Stomach (tissue), 9 donors: ENCODE measurements around the gene GDF2. TPM values are rescaled to one million over a fixed set of nuclear protein-coding genes. Genes with fewer than 3 reads are reported as not detected.
A peak's percentile ranks its signal among the peaks of the same experiment; 100 is the strongest.

Experiments used
- DNase-seq, 2 donors: peaks; one replicate each; pipeline versions ENCODE4 v3.0.0 to v3.0.0-alpha.2; 2013 to 2019
- H3K27ac ChIP-seq, 5 donors: fragments of 200-600 bp in 4 of 5; sonication (generic) in 4 of 5; one replicate each; pipeline ENCODE4 v1.5.1; 2013 to 2019; ENCODE audit warnings: mild to moderate bottlenecking in 1 of 5, moderate library complexity in 1 of 5
- H3K27me3 ChIP-seq, 3 donors: fragments of 200-600 bp; sonication (generic); one replicate each; pipeline ENCODE4 v1.5.1; 2017 to 2019; ENCODE audit warnings: mixed run types in 1 of 3
- H3K36me3 ChIP-seq, 4 donors: fragments of 200-600 bp; sonication (generic); 1 replicate in 3 of 4; 2 replicates in 1 of 4; pipeline ENCODE4 v1.5.1; 2016 to 2019
- H3K4me1 ChIP-seq, 4 donors: fragments of 200-600 bp; sonication (generic); one replicate each; pipeline ENCODE4 v1.5.1; 2016 to 2019
- H3K4me3 ChIP-seq, 4 donors: fragments of 200-600 bp; sonication (generic) in 3 of 4; one replicate each; pipeline ENCODE4 v1.5.1; 2016 to 2019; ENCODE audit warnings: mild to moderate bottlenecking in 1 of 4
- H3K9me3 ChIP-seq, 4 donors: fragments of 200-600 bp; sonication (generic); one replicate each; pipeline ENCODE4 v1.5.1; 2016 to 2019
- CTCF ChIP-seq, 7 experiments: fragments of 450-650 bp in 4 of 7; fragments of 200-600 bp in 3 of 7; sonication (generic) in 3 of 7; IDR thresholded peaks; one replicate each; pipeline ENCODE4 v1.5.1; 2016 to 2019; ENCODE audit warnings: antibody characterized with exemption in 7 of 7, control low read depth in 2 of 7, mild to moderate bottlenecking in 1 of 7
- EP300 ChIP-seq: sonication (generic); formaldehyde crosslinking; IDR thresholded peaks from one replicate; pipeline ENCODE4 v1.6.1; 2017; ENCODE audit warnings: antibody characterized with exemption
- POLR2A ChIP-seq, 4 donors: fragments of 450-650 bp; IDR thresholded peaks; one replicate each; pipeline ENCODE4 v1.6.1; 2016; ENCODE audit warnings: antibody characterized with exemption in 4 of 4, control low read depth in 2 of 4, mild to moderate bottlenecking in 1 of 4, moderate library complexity in 1 of 4
- POLR2AphosphoS5 ChIP-seq, 3 donors: sonication (generic); formaldehyde crosslinking; IDR thresholded peaks; one replicate each; pipeline ENCODE4 v1.6.1; 2016; ENCODE audit warnings: antibody characterized with exemption in 3 of 3
- WGBS, 5 donors: extraction: QIAGEN DNeasy Blood & Tissue Kit in 3 of 5; methylation state at CpG; one replicate each; pipeline versions ENCODE4 v1.1.5 to v1.1.7; 2013 to 2018; 5-methylcytosine and 5-hydroxymethylcytosine counted together
- intact Hi-C: fragments of 100-400 bp; cut with DNase I; formaldehyde crosslinking; loops from one replicate; pipeline ENCODE4 v1.15.1; 2023; ENCODE audit warnings: low total_unique reads
- polyA plus RNA-seq, 3 donors: library from polyadenylated mRNA; stranded (reverse); fragments of 200-250 nt; gene quantifications; one replicate each; pipeline ENCODE4 v1.2.3, GENCODE V29; 2013
- total RNA-seq, 5 donors: library from RNA; depleted of rRNA; stranded (reverse); fragments of >200 nt; gene quantifications; one replicate each; pipeline versions ENCODE4 v1.1.0 to v1.2.3, GENCODE V29; 2014 to 2016
- donor health status: healthy with polysubstance abuse.
- donor health status: Bipolar disorder and iron deficiency.
- donor health status: healthy.

The GDF2 gene
- total and polyA plus RNA-seq, 8 donors: not detected

- 63 to 83% (median 78%) methylated on average over 3 to 4 of the region's 4 CpGs for WGBS, 5 donors
- no peak for TF ChIP-seq POLR2AphosphoS5 (IDR thresholded peaks at IDR 0.05)
- TF ChIP-seq EP300: no peak
- TF ChIP-seq CTCF (IDR thresholded peaks at IDR 0.05): no peak
- TF ChIP-seq POLR2A (IDR thresholded peaks at IDR 0.05): no peak
- Histone ChIP-seq H3K4me1 (no peaks in the 10 kb centered on the region), H3K36me3 (no peaks in the 10 kb centered on the region), H3K4me3 (no peak overlapping the region), H3K9me3 (no peaks in the 10 kb centered on the region), H3K27me3 (no peaks in the 10 kb centered on the region), H3K27ac (no peak overlapping the region)
- intact Hi-C loops: no loop called here
- no peak for DNase-seq
These were observed 37.6 kb downstream of the GDF2 start for GRCh38 chr10:47359626-47360418.

DNA sequence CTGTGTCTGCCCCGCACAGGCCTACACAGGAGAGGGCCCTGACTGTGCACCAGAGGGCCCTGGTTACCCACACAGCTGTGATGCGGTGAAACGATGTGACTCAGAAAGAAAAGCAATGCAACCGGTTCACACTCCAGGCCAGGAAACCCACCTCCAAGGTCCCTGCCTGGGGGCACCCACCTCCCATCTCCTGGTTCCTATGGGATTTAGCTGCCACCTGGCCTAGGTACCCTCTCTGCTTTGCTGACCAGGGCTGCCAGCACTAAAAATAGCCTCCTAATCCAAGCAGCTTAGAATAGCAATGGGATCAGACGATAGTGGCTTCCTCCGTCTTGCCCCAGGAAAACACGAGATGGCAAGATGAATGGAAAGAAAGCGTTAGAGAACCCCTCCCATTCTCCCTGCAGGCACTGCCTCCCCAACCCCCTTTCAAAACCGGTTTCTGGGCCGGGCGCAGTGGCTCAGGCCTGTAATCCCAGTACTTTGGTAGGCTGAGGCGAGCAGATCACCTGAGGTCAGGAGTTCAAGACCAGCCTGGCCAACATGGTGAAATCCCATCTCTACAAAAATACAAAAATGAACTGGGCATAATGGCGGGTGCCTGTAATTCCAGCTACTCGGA is 38.3 kb downstream of the GDF2 start:
- Histone ChIP-seq H3K27ac (no peak overlapping the region), H3K4me1 (no peaks in the 10 kb centered on the region), H3K9me3 (no peaks in the 10 kb centered on the region), H3K27me3 (no peaks in the 10 kb centered on the region), H3K36me3 (no peaks in the 10 kb centered on the region), H3K4me3 (no peak overlapping the region)
- no peak for TF ChIP-seq POLR2AphosphoS5 (IDR thresholded peaks at IDR 0.05)
- TF ChIP-seq EP300: no peak
- no peak for TF ChIP-seq POLR2A (IDR thresholded peaks at IDR 0.05)
- TF ChIP-seq CTCF (IDR thresholded peaks at IDR 0.05): no peak
- DNase-seq: peak in 1 of 2 donors; percentile 19
- 81 to 91% (median 86%) methylated on average over 14 of the region's 14 CpGs for WGBS, 5 donors
- intact Hi-C loops: no loop called here

GRCh38 chr10:47361293-47361692 is 39.0 kb downstream of the GDF2 start:
- WGBS, 5 donors: 14 to 58% (median 54%) methylated on average over 2 to 9 of the region's 9 CpGs
- no peak overlapping the region for H3K27ac ChIP-seq
- H3K36me3 ChIP-seq: no peaks in the 10 kb centered on the region
- no peak overlapping the region for H3K4me3 ChIP-seq
- peak; percentile 38 to 64 for DNase-seq
- TF ChIP-seq CTCF (IDR thresholded peaks at IDR 0.05): peak in 5 of 7 experiments; percentile 40 to 61 (median 53)
- no peak for TF ChIP-seq POLR2AphosphoS5 (IDR thresholded peaks at IDR 0.05)
- no peak for TF ChIP-seq EP300
- H3K4me1 ChIP-seq: no peaks in the 10 kb centered on the region
- no peaks in the 10 kb centered on the region for H3K9me3 ChIP-seq
- H3K27me3 ChIP-seq: no peaks in the 10 kb centered on the region
- intact Hi-C loops: no loop called here

DNA sequence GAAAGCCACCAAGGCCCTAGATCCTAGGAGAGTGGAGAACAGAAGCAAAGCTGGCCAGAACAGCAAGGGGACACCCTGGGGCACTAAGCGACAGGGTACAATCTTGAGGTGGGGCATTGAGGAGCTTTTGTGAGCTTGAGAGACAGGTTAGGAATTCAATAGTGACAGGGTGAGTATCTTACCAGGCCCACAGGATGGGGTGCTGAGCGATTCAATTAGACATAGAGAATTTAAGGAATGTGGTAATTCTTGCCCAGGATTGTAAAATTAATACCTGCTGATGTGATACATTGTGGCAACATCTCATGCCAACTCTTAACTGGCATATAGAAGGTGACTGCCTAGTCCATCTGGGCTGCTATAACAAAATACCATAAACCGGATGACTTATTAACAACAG is 39.9 kb downstream of the GDF2 start:
- Histone ChIP-seq H3K27me3 (no peaks in the 10 kb centered on the region), H3K36me3 (no peaks in the 10 kb centered on the region), H3K4me3 (no peak overlapping the region), H3K9me3 (no peaks in the 10 kb centered on the region), H3K4me1 (no peaks in the 10 kb centered on the region), H3K27ac (no peak overlapping the region)
- no peak for DNase-seq
- no peak for TF ChIP-seq POLR2A (IDR thresholded peaks at IDR 0.05)
- TF ChIP-seq CTCF (IDR thresholded peaks at IDR 0.05): no peak
- no peak for TF ChIP-seq POLR2AphosphoS5 (IDR thresholded peaks at IDR 0.05)
- no peak for TF ChIP-seq EP300
- 87 to 94% (median 92%) methylated on average over 3 of the region's 3 CpGs for WGBS, 5 donors
- intact Hi-C loops: no loop called here
